PC-9 (cell line): ENCODE results near the gene ADAM17. TPM values are rescaled to one million over a fixed set of nuclear protein-coding genes. Genes with fewer than 3 reads are reported as not detected.

Experiments used
- BruUV-seq: library from RNA; stranded (reverse); fragments of 400-500 nt; replicated peaks from 2 replicates; lab custom pipeline; 2021; lab: Mats Ljungman, UMichigan
- CTCF ChIA-PET: fragments of 300-600 bp; sonication (Branson Sonifier 250); formaldehyde crosslinking; loops from one replicate; lab custom pipeline; 2022; ENCODE audit warnings: antibody characterized with exemption; lab: Charles Lee
- POLR2A ChIA-PET: fragments of 300-600 bp; sonication (Branson Sonifier 250); formaldehyde crosslinking; loops from one replicate; lab custom pipeline; 2022; ENCODE audit warnings: antibody characterized with exemption; ENCODE audit not compliant: unreplicated experiment; lab: Charles Lee
- DNase-seq, 2 experiments: peaks; one replicate each; pipeline versions ENCODE4 v3.0.0 to v3.0.0-alpha.2; 2015 to 2022; ENCODE audit warnings: mixed read lengths in 1 of 2
- H2AFZ ChIP-seq: fragments of 200-600 bp; sonication (generic); 2 replicates; pipeline ENCODE4 v1.8.1; 2017; ENCODE audit warnings: antibody characterized with exemption
- H3F3A ChIP-seq: fragments of 200-600 bp; sonication (generic); 2 replicates; pipeline ENCODE4 v1.8.1; 2017; ENCODE audit warnings: antibody characterized with exemption, mild to moderate bottlenecking, low read depth; ENCODE audit not compliant: insufficient read depth
- H3K27ac ChIP-seq: fragments of 200-600 bp; sonication (generic); 2 replicates; pipeline ENCODE4 v1.6.1; 2016; ENCODE audit warnings: mixed run types
- H3K27me3 ChIP-seq: fragments of 200-600 bp; sonication (generic); 2 replicates; pipeline ENCODE4 v1.6.1; 2016; ENCODE audit warnings: low read depth, mixed run types; ENCODE audit not compliant: insufficient read depth
- H3K36me3 ChIP-seq: fragments of 200-600 bp; sonication (generic); 2 replicates; pipeline ENCODE4 v1.6.1; 2016; ENCODE audit warnings: low read depth, mixed run types
- H3K4me1 ChIP-seq: fragments of 200-600 bp; sonication (generic); replicated peaks from 2 replicates; pipeline ENCODE4 v1.6.1; 2016; ENCODE audit warnings: mixed run types; ENCODE audit not compliant: insufficient read depth
- H3K4me2 ChIP-seq: fragments of 200-600 bp; sonication (generic); 2 replicates; pipeline ENCODE4 v1.6.1; 2017; ENCODE audit warnings: mixed run types
- H3K4me3 ChIP-seq: fragments of 200-600 bp; sonication (generic); 2 replicates; pipeline ENCODE4 v1.6.1; 2016; ENCODE audit warnings: mixed run types
- H3K79me2 ChIP-seq: fragments of 200-600 bp; sonication (generic); 2 replicates; pipeline ENCODE4 v1.6.1; 2017; ENCODE audit warnings: low read depth, mixed run types
- H3K9me2 ChIP-seq: fragments of 200-600 bp; sonication (generic); 2 replicates; pipeline ENCODE4 v1.8.1; 2017; ENCODE audit warnings: mild to moderate bottlenecking; ENCODE audit not compliant: insufficient read depth
- H3K9me3 ChIP-seq: fragments of 200-600 bp; sonication (generic); 2 replicates; pipeline ENCODE4 v1.8.1; 2016; ENCODE audit warnings: low read depth; ENCODE audit not compliant: insufficient read depth
- H4K20me1 ChIP-seq: fragments of 200-600 bp; sonication (generic); 2 replicates; pipeline ENCODE4 v1.8.1; 2017; ENCODE audit not compliant: insufficient read depth
- EZH2 ChIP-seq: fragments of 200-600 bp; sonication (generic); IDR thresholded peaks from 2 replicates; pipeline ENCODE4 v1.8.0; 2017; ENCODE audit warnings: antibody characterized with exemption, low read depth
- intact Hi-C: fragments of 100-400 bp; cut with micrococcal nuclease; formaldehyde crosslinking; loops from one replicate; pipeline ENCODE4 v1.10.0; 2022; ENCODE audit not compliant: unreplicated experiment
- total RNA-seq: library from RNA; stranded (reverse); gene quantifications from 2 replicates; pipeline ENCODE4 v1.2.3, GENCODE V29; 2021
- TF ChIP-seq, protein P1 (sequence below): fragments of 200-600 bp; sonication (generic); conservative IDR thresholded peaks from 2 replicates; pipeline ENCODE4 v1.6.1; 2017; ENCODE audit warnings: mixed run types, antibody characterized with exemption, mild to moderate bottlenecking, moderate library complexity

ADAM17 gene
- total RNA-seq, 1 experiment from 2014 or later, result 65.0 TPM

DNA sequence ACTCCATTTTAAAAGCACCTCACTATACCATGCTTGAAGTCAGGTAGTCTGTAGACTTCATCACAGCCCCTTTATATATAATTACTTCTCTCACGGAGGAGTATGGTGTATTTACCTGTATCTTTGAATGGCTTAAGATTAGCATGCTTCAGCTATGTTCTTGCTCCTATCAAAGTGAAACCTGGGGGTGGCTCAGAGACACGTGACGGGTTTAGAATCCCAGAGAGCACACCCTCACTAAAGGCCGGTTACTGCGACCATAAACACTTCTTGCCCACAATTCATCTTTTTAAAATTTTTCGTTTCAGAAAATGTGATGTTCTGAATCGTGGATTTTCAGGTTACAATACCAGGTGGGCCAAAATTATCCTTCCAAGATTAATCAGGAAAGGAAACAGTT is 77.7 kb downstream of the ADAM17 start:
- no peak for DNase-seq
- H3K4me2 ChIP-seq, result no peak overlapping the region
- TF ChIP-seq, protein P1, sequence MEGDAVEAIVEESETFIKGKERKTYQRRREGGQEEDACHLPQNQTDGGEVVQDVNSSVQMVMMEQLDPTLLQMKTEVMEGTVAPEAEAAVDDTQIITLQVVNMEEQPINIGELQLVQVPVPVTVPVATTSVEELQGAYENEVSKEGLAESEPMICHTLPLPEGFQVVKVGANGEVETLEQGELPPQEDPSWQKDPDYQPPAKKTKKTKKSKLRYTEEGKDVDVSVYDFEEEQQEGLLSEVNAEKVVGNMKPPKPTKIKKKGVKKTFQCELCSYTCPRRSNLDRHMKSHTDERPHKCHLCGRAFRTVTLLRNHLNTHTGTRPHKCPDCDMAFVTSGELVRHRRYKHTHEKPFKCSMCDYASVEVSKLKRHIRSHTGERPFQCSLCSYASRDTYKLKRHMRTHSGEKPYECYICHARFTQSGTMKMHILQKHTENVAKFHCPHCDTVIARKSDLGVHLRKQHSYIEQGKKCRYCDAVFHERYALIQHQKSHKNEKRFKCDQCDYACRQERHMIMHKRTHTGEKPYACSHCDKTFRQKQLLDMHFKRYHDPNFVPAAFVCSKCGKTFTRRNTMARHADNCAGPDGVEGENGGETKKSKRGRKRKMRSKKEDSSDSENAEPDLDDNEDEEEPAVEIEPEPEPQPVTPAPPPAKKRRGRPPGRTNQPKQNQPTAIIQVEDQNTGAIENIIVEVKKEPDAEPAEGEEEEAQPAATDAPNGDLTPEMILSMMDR, result no peak
- TF ChIP-seq EZH2, result no peak
- H2AFZ ChIP-seq, result no peak overlapping the region
- peaks cover 74% of the 10 kb centered on the region for H3F3A ChIP-seq
- H3K36me3 ChIP-seq, result peaks cover 12% of the 10 kb centered on the region; the same call in 1 of the 2 replicates
- H3K27me3 ChIP-seq, result no peaks in the 10 kb centered on the region
- ChIA-PET CTCF (no interaction called here), POLR2A (no interaction called here)
- H4K20me1 ChIP-seq, result peaks cover 7% of the 10 kb centered on the region
- peaks cover 11% of the 10 kb centered on the region for H3K4me1 ChIP-seq
- H3K9me3 ChIP-seq, result no peaks in the 10 kb centered on the region
- no peak overlapping the region for H3K4me3 ChIP-seq
- intact Hi-C loops, result no loop called here
- no peak overlapping the region for H3K27ac ChIP-seq
- no peaks in the 10 kb centered on the region for H3K9me2 ChIP-seq
- H3K79me2 ChIP-seq, result no peaks in the 10 kb centered on the region; the same call in 1 of the 2 replicates
- BruUV-seq, result no TSS peak

DNA sequence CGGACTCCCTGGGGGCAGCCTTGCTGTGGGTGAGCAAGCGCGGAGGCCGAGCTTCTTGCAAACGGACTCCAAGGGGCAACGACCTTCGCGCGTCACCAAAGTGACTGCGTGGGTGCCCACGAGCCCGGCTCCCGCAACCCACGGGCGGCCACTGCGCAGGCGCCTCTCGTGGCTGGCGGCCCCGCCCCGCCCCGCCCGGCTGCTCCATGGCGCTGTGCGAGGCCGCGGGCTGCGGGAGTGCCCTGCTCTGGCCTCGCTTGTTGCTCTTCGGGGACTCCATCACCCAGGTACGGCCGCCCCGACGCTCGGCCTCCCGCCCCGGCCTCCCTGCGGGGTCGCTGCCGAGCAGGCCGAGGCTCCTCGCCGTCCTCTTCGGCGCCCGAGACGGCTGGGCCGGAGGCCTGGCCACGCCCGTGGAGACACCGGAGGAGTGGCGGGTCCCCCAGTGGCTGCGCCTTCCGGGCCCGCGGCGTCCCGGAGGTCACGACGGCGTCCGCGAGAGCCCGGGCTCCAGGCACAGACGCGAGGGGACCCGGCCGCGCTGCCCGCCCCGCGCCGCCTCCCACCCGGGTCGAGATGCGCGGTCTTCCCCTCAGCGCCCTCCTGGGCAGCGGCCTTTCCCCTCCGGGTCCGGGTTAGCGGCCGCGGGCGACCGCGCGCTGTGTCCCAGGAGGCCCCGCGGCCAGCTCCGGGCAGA is 81.1 kb downstream of the ADAM17 start, which contains the start of gene IAH1:
Gene IAH1, plus strand, starts transcription at position 191 of the 697 bp plus-strand sequence. Its CDS starts 16 bp downstream, at position 207.
- POLR2A ChIA-PET, result interaction anchor here (0.7 kb wide), 1 partner anchor 77 kb away, joined by 3 read pairs; no protein-coding TSS in a partner anchor
- Histone ChIP-seq H3K4me2 (peak within 1 kb of the TSS; percentile 93), H3F3A (peaks cover 59% of the 10 kb centered on the region), H3K27me3 (no peaks in the 10 kb centered on the region), H3K4me1 (peaks cover 11% of the 10 kb centered on the region), H3K9me2 (no peaks in the 10 kb centered on the region), H2AFZ (peak within 1 kb of the TSS; percentile 88), H3K36me3 (0 out of 2 replicates have a peak, but pooled peaks cover 4% of the 10 kb centered on the region), H4K20me1 (no peaks in the 10 kb centered on the region), H3K27ac (peak within 1 kb of the TSS; percentile 58), H3K4me3 (peak within 1 kb of the TSS; percentile 81), H3K79me2 (no peaks in the 10 kb centered on the region; the same call in 1 of the 2 replicates), H3K9me3 (no peaks in the 10 kb centered on the region)
- peak in 1 of 2 experiments; percentile 54 for DNase-seq
- CTCF ChIA-PET, result no interaction called here
- no peak for TF ChIP-seq EZH2
- TF ChIP-seq, protein P1, result no peak
- intact Hi-C loops, result no loop called here
- BruUV-seq, result no TSS peak

DNA sequence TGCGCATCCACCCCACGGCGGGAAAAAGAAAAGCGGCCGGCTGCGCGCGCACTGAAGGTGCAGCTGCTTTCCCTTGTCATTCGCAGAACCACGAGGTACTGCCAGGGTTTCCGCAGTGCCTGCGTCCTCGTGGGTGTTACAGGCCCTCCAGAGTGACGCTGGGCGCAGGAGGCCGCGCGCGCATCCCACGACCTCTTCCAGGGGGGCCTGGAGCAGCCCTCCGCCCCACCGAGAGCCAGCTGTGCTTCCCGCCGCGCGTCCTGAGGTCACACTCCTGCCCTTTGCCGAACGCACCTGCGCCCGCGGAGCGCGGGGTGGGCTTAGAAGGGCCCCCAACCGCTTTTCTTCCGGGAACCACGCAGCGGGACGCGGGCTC is 81.7 kb downstream of the ADAM17 start:
- intact Hi-C loops, result no loop called here
- POLR2A ChIA-PET, result no interaction called here
- peaks cover 55% of the 10 kb centered on the region for H3F3A ChIP-seq
- no peaks in the 10 kb centered on the region for H3K9me2 ChIP-seq
- no peak overlapping the region for H3K27ac ChIP-seq
- H4K20me1 ChIP-seq, result no peaks in the 10 kb centered on the region
- DNase-seq, result no peak
- peak overlapping the region; percentile 81; the same call in 1 of the 2 replicates for H3K4me3 ChIP-seq
- H3K36me3 ChIP-seq, result peaks cover 9% of the 10 kb centered on the region; the same call in 1 of the 2 replicates
- H3K9me3 ChIP-seq, result no peaks in the 10 kb centered on the region
- CTCF ChIA-PET, result interaction anchor here (0.7 kb wide), 1 partner anchor 141 kb away, joined by 10 read pairs; no protein-coding TSS in a partner anchor
- H3K4me1 ChIP-seq, result peaks cover 11% of the 10 kb centered on the region
- H2AFZ ChIP-seq, result peak overlapping the region; percentile 88; the same call in 1 of the 2 replicates
- BruUV-seq, result no TSS peak
- TF ChIP-seq EZH2, result no peak
- TF ChIP-seq, protein P1, result no peak
- H3K79me2 ChIP-seq, result no peaks in the 10 kb centered on the region; the same call in 1 of the 2 replicates
- no peaks in the 10 kb centered on the region for H3K27me3 ChIP-seq
- peak overlapping the region; percentile 93 for H3K4me2 ChIP-seq
